ENCODE data around the gene GRHL1. TPM values are rescaled to one million over a fixed set of nuclear protein-coding genes. Genes with fewer than 3 reads are reported as not detected.
A peak's percentile ranks its signal among the peaks of the same experiment; 100 is the strongest.

GRHL1 gene
- total and polyA plus RNA-seq, 7 experiments from 2014 or later, result 0.19 to 1.3 (median 0.48) TPM; not detected in 1

GRCh38 chr2:9952286-9952737 is 819 bp downstream of the GRHL1 start:
- H3K4me1 ChIP-seq (ENCODE audit: control insufficient read depth in 2 of 2, insufficient read depth in 2 of 2, low read length in 2 of 2), result no peaks in the 10 kb centered on the region
- ChIA-PET POLR2A (no interaction called here), CTCF (no interaction called here)
- ATAC-seq, result no peak
- Mint-ChIP-seq H3K27me3 (peaks cover 23 to 70% (median 39%) of the 10 kb centered on the region in 5 donors), H3K9me3 (no peaks in the 10 kb centered on the region), H3K4me3 (peak overlapping the region; percentile 63 to 86 (median 78)), H3K4me1 (peaks cover 0 to 13% (median 8%) of the 10 kb centered on the region in 7 donors), H3K27ac (peak overlapping the region in 4 of 9 donors; percentile 3 to 62 (median 32)), H3K36me3 (no peaks in the 10 kb centered on the region)
- no peak for DNase-seq
- peak overlapping the region; percentile 37 for H3K4me3 ChIP-seq (ENCODE audit: low read length)
- intact Hi-C loops (cut with micrococcal nuclease), result loop anchor here (2.0 to 10.0 kb wide), 5 partner anchors 110 to 1392 kb away; partner anchors contain the start of genes ODC1 (in 2 of the 2), ADAM17 (in 1 of the 2), ROCK2 (in 1 of the 2) and TAF1B (in 1 of the 2)
- peak overlapping the region; percentile 35 for H3K27ac ChIP-seq (ENCODE audit: low read depth, low read length)
- no peaks in the 10 kb centered on the region for H3K9me3 ChIP-seq (ENCODE audit: control insufficient read depth in 2 of 3, low read length in 3 of 3)
- no peaks in the 10 kb centered on the region for H3K36me3 ChIP-seq (ENCODE audit: control insufficient read depth in 2 of 3, insufficient read depth in 3 of 3, low read length in 3 of 3)
- no peaks in the 10 kb centered on the region for H3K27me3 ChIP-seq (ENCODE audit: control insufficient read depth in 2 of 2, insufficient read depth in 2 of 2, low read length in 2 of 2)

GRCh38 chr2:9952856-9953503 is 1.5 kb downstream of the GRHL1 start:
- Histone ChIP-seq H3K27me3 (ENCODE audit: control insufficient read depth in 2 of 2, insufficient read depth in 2 of 2, low read length in 2 of 2) (no peaks in the 10 kb centered on the region), H3K9me3 (ENCODE audit: control insufficient read depth in 2 of 3, low read length in 3 of 3) (no peaks in the 10 kb centered on the region), H3K27ac (ENCODE audit: low read depth, low read length) (no peak overlapping the region), H3K4me1 (ENCODE audit: control insufficient read depth in 2 of 2, insufficient read depth in 2 of 2, low read length in 2 of 2) (no peaks in the 10 kb centered on the region), H3K4me3 (ENCODE audit: low read length) (no peak overlapping the region), H3K36me3 (ENCODE audit: control insufficient read depth in 2 of 3, insufficient read depth in 3 of 3, low read length in 3 of 3) (no peaks in the 10 kb centered on the region)
- H3K9me3 Mint-ChIP-seq, result no peaks in the 10 kb centered on the region
- no peak overlapping the region for H3K27ac Mint-ChIP-seq
- H3K36me3 Mint-ChIP-seq, result no peaks in the 10 kb centered on the region
- CTCF ChIA-PET, result no interaction called here
- H3K4me3 Mint-ChIP-seq, result peak overlapping the region; percentile 48 to 86 (median 71)
- DNase-seq, result no peak
- peaks cover 0 to 13% (median 8%) of the 10 kb centered on the region in 7 donors for H3K4me1 Mint-ChIP-seq
- intact Hi-C loops (cut with micrococcal nuclease), result loop anchor here (2.0 to 10.0 kb wide), 5 partner anchors 110 to 1392 kb away; partner anchors contain the start of genes ODC1 (in 2 of the 2), ADAM17 (in 1 of the 2), ROCK2 (in 1 of the 2) and TAF1B (in 1 of the 2)
- ATAC-seq, result no peak
- H3K27me3 Mint-ChIP-seq, result peaks cover 23 to 67% (median 43%) of the 10 kb centered on the region in 5 donors
- POLR2A ChIA-PET, result interaction anchor here (0.8 kb wide), 1 partner anchor 10 kb away, joined by 3 read pairs; no protein-coding TSS in a partner anchor

GRCh38 chr2:9954136-9954535 is 2.6 kb downstream of the GRHL1 start:
- Histone ChIP-seq H3K27me3 (ENCODE audit: control insufficient read depth in 2 of 2, insufficient read depth in 2 of 2, low read length in 2 of 2) (no peaks in the 10 kb centered on the region), H3K4me3 (ENCODE audit: low read length) (no peak overlapping the region), H3K4me1 (ENCODE audit: control insufficient read depth in 2 of 2, insufficient read depth in 2 of 2, low read length in 2 of 2) (no peaks in the 10 kb centered on the region), H3K27ac (ENCODE audit: low read depth, low read length) (no peak overlapping the region), H3K36me3 (ENCODE audit: control insufficient read depth in 2 of 3, insufficient read depth in 3 of 3, low read length in 3 of 3) (no peaks in the 10 kb centered on the region), H3K9me3 (ENCODE audit: control insufficient read depth in 2 of 3, low read length in 3 of 3) (no peaks in the 10 kb centered on the region)
- intact Hi-C loops (cut with micrococcal nuclease), result loop anchor here (5.0 to 10.0 kb wide), 4 partner anchors 139 to 1391 kb away; partner anchors contain the start of genes ODC1 (in 2 of the 2), ADAM17 (in 1 of the 2) and ROCK2 (in 1 of the 2)
- ATAC-seq, result no peak
- Mint-ChIP-seq H3K4me1 (peaks cover 0 to 13% (median 8%) of the 10 kb centered on the region in 7 donors), H3K4me3 (peak overlapping the region in 1 of 10 donors; percentile 17), H3K9me3 (no peaks in the 10 kb centered on the region), H3K36me3 (no peaks in the 10 kb centered on the region), H3K27me3 (peaks cover 23 to 61% (median 37%) of the 10 kb centered on the region in 5 donors), H3K27ac (no peak overlapping the region)
- no peak for DNase-seq
- ChIA-PET CTCF (no interaction called here), POLR2A (no interaction called here)

GRCh38 chr2:9958057-9958456 is 6.6 kb downstream of the GRHL1 start:
- no peak overlapping the region for H3K27ac Mint-ChIP-seq

GRCh38 chr2:9959262-9959661 is 7.8 kb downstream of the GRHL1 start:
- POLR2A ChIA-PET, result no interaction called here
- H3K4me1 Mint-ChIP-seq, result no peaks in the 10 kb centered on the region
- no peak overlapping the region for H3K27ac Mint-ChIP-seq
- H3K9me3 ChIP-seq (ENCODE audit: control insufficient read depth in 2 of 3, low read length in 3 of 3), result no peaks in the 10 kb centered on the region
- no peak overlapping the region for H3K4me3 Mint-ChIP-seq
- H3K36me3 ChIP-seq (ENCODE audit: control insufficient read depth in 2 of 3, insufficient read depth in 3 of 3, low read length in 3 of 3), result no peaks in the 10 kb centered on the region
- H3K4me1 ChIP-seq (ENCODE audit: control insufficient read depth in 2 of 2, insufficient read depth in 2 of 2, low read length in 2 of 2), result no peaks in the 10 kb centered on the region
- H3K27me3 ChIP-seq (ENCODE audit: control insufficient read depth in 2 of 2, insufficient read depth in 2 of 2, low read length in 2 of 2), result no peaks in the 10 kb centered on the region
- H3K4me3 ChIP-seq (ENCODE audit: low read length), result no peak overlapping the region
- H3K27me3 Mint-ChIP-seq, result peaks cover 4 to 41% (median 12%) of the 10 kb centered on the region in 5 donors
- intact Hi-C loops (cut with micrococcal nuclease), result loop anchor here (10.0 kb wide), 2 partner anchors 144 to 1386 kb away; partner anchors contain the start of gene ROCK2 (in 1 of the 2)
- H3K27ac ChIP-seq (ENCODE audit: low read depth, low read length), result no peak overlapping the region
- ATAC-seq (no peak), DNase-seq (no peak)
- CTCF ChIA-PET, result no interaction called here
- H3K36me3 Mint-ChIP-seq, result no peaks in the 10 kb centered on the region
- no peaks in the 10 kb centered on the region for H3K9me3 Mint-ChIP-seq

More at GRCh38 chr2:9958057-9958456, 6.6 kb downstream of the GRHL1 start:
- Histone ChIP-seq H3K9me3 (ENCODE audit: control insufficient read depth in 2 of 3, low read length in 3 of 3) (no peaks in the 10 kb centered on the region), H3K27me3 (ENCODE audit: control insufficient read depth in 2 of 2, insufficient read depth in 2 of 2, low read length in 2 of 2) (no peaks in the 10 kb centered on the region), H3K4me3 (ENCODE audit: low read length) (no peak overlapping the region), H3K4me1 (ENCODE audit: control insufficient read depth in 2 of 2, insufficient read depth in 2 of 2, low read length in 2 of 2) (no peaks in the 10 kb centered on the region), H3K36me3 (ENCODE audit: control insufficient read depth in 2 of 3, insufficient read depth in 3 of 3, low read length in 3 of 3) (no peaks in the 10 kb centered on the region), H3K27ac (ENCODE audit: low read depth, low read length) (no peak overlapping the region)
- peaks cover 4 to 53% (median 17%) of the 10 kb centered on the region in 5 donors for H3K27me3 Mint-ChIP-seq
- ChIA-PET CTCF (no interaction called here), POLR2A (no interaction called here)
- no peak overlapping the region for H3K4me3 Mint-ChIP-seq
- no peaks in the 10 kb centered on the region for H3K9me3 Mint-ChIP-seq
- no peak for ATAC-seq
- no peak for DNase-seq
- intact Hi-C loops (cut with micrococcal nuclease), result loop anchor here (10.0 kb wide), 2 partner anchors 143 to 1387 kb away; partner anchors contain the start of gene ROCK2 (in 1 of the 2)
- no peaks in the 10 kb centered on the region for H3K36me3 Mint-ChIP-seq
- H3K4me1 Mint-ChIP-seq, result no peaks in the 10 kb centered on the region

- Mint-ChIP-seq H3K4me3 (no peak overlapping the region), H3K4me1 (peaks cover 3 to 14% (median 12%) of the 10 kb centered on the region in 7 donors), H3K36me3 (peaks cover 0 to 2% (median 0%) of the 10 kb centered on the region in 5 donors), H3K27me3 (peaks cover 0 to 25% (median 5%) of the 10 kb centered on the region in 5 donors), H3K9me3 (no peaks in the 10 kb centered on the region), H3K27ac (no peak overlapping the region)
- Histone ChIP-seq H3K4me3 (ENCODE audit: low read length) (no peak overlapping the region), H3K9me3 (ENCODE audit: control insufficient read depth in 2 of 3, low read length in 3 of 3) (no peaks in the 10 kb centered on the region), H3K27ac (ENCODE audit: low read depth, low read length) (no peak overlapping the region), H3K36me3 (ENCODE audit: control insufficient read depth in 2 of 3, insufficient read depth in 3 of 3, low read length in 3 of 3) (no peaks in the 10 kb centered on the region), H3K4me1 (ENCODE audit: control insufficient read depth in 2 of 2, insufficient read depth in 2 of 2, low read length in 2 of 2) (peaks cover 0 to 5% of the 10 kb centered on the region in 2 donors), H3K27me3 (ENCODE audit: control insufficient read depth in 2 of 2, insufficient read depth in 2 of 2, low read length in 2 of 2) (no peaks in the 10 kb centered on the region)
- ATAC-seq, result no peak
- CTCF ChIA-PET, result interaction anchor here (0.6 kb wide), 1 partner anchor 8 kb away, joined by 4 read pairs; no protein-coding TSS in a partner anchor
- intact Hi-C loops (cut with micrococcal nuclease), result no loop called here
- POLR2A ChIA-PET, result no interaction called here
- no peak for DNase-seq
These were observed 9.5 kb downstream of the GRHL1 start for GRCh38 chr2:9961013-9961412.

Data from naive thymus-derived CD4-positive, alpha-beta T cell (primary cell).